ENCODE measurements around the gene GATB. TPM values are rescaled to one million over a fixed set of nuclear protein-coding genes. Genes with fewer than 3 reads are reported as not detected.

GATB gene
- polyA plus RNA-seq, 1 donor = 17.4 TPM

GRCh38 chr4:151640381-151640780, 120.4 kb downstream of the GATB start:
- no CpG with 5 or more reads among the region's 1 CpG for WGBS (ENCODE audit: insufficient coverage, low lambda C conversion rate)
- Histone ChIP-seq H3K4me1 (ENCODE audit: control insufficient read depth, insufficient read depth, low read length) (no peaks in the 10 kb centered on the region), H3K27me3 (ENCODE audit: control insufficient read depth, insufficient read depth, low read length) (no peaks in the 10 kb centered on the region), H3K27ac (ENCODE audit: low read length) (no peak overlapping the region), H3K9me3 (ENCODE audit: control insufficient read depth, low read depth, low read length) (no peaks in the 10 kb centered on the region), H3K36me3 (ENCODE audit: control insufficient read depth, insufficient read depth, low read length) (no peaks in the 10 kb centered on the region), H3K4me3 (ENCODE audit: low read length) (no peak overlapping the region)
- DNase-seq = no peak

- no peak overlapping the region for H3K4me3 ChIP-seq (ENCODE audit: low read length)
- no peak for DNase-seq
- H3K27me3 ChIP-seq (ENCODE audit: control insufficient read depth, insufficient read depth, low read length) = no peaks in the 10 kb centered on the region
- H3K4me1 ChIP-seq (ENCODE audit: control insufficient read depth, insufficient read depth, low read length) = no peaks in the 10 kb centered on the region
- no peaks in the 10 kb centered on the region for H3K9me3 ChIP-seq (ENCODE audit: control insufficient read depth, low read depth, low read length)
- H3K36me3 ChIP-seq (ENCODE audit: control insufficient read depth, insufficient read depth, low read length) = no peaks in the 10 kb centered on the region
- no CpG with 5 or more reads among the region's 1 CpG for WGBS (ENCODE audit: insufficient coverage, low lambda C conversion rate)
- H3K27ac ChIP-seq (ENCODE audit: low read length) = no peak overlapping the region
Observed at GRCh38 chr4:151638295-151638858, 122.4 kb downstream of the GATB start.

- Histone ChIP-seq H3K27me3 (ENCODE audit: control insufficient read depth, insufficient read depth, low read length) (no peaks in the 10 kb centered on the region), H3K9me3 (ENCODE audit: control insufficient read depth, low read depth, low read length) (no peaks in the 10 kb centered on the region), H3K4me1 (ENCODE audit: control insufficient read depth, insufficient read depth, low read length) (no peaks in the 10 kb centered on the region), H3K36me3 (ENCODE audit: control insufficient read depth, insufficient read depth, low read length) (no peaks in the 10 kb centered on the region), H3K4me3 (ENCODE audit: low read length) (no peak overlapping the region), H3K27ac (ENCODE audit: low read length) (no peak overlapping the region)
- DNase-seq = no peak
Observed at GRCh38 chr4:151631349-151631748, 129.5 kb downstream of the GATB start.

GRCh38 chr4:151629097-151629783, 131.6 kb downstream of the GATB start:
- Histone ChIP-seq H3K36me3 (ENCODE audit: control insufficient read depth, insufficient read depth, low read length) (no peaks in the 10 kb centered on the region), H3K9me3 (ENCODE audit: control insufficient read depth, low read depth, low read length) (no peaks in the 10 kb centered on the region), H3K27me3 (ENCODE audit: control insufficient read depth, insufficient read depth, low read length) (no peaks in the 10 kb centered on the region), H3K27ac (ENCODE audit: low read length) (no peak overlapping the region), H3K4me1 (ENCODE audit: control insufficient read depth, insufficient read depth, low read length) (no peaks in the 10 kb centered on the region), H3K4me3 (ENCODE audit: low read length) (no peak overlapping the region)
- DNase-seq = no peak
- 49% methylated on average over 3 of the region's 10 CpGs for WGBS (ENCODE audit: insufficient coverage, low lambda C conversion rate)

- no peaks in the 10 kb centered on the region for H3K27me3 ChIP-seq (ENCODE audit: control insufficient read depth, insufficient read depth, low read length)
- H3K9me3 ChIP-seq (ENCODE audit: control insufficient read depth, low read depth, low read length) = no peaks in the 10 kb centered on the region
- no peak overlapping the region for H3K4me3 ChIP-seq (ENCODE audit: low read length)
- H3K36me3 ChIP-seq (ENCODE audit: control insufficient read depth, insufficient read depth, low read length) = no peaks in the 10 kb centered on the region
- DNase-seq = no peak
- H3K27ac ChIP-seq (ENCODE audit: low read length) = no peak overlapping the region
- WGBS (ENCODE audit: insufficient coverage, low lambda C conversion rate) = 96% methylated on average over 2 of the region's 5 CpGs
- no peaks in the 10 kb centered on the region for H3K4me1 ChIP-seq (ENCODE audit: control insufficient read depth, insufficient read depth, low read length)
Observed at GRCh38 chr4:151628001-151628608, 132.7 kb downstream of the GATB start.

- Histone ChIP-seq H3K27ac (ENCODE audit: low read length) (no peak overlapping the region), H3K4me3 (ENCODE audit: low read length) (no peak overlapping the region), H3K27me3 (ENCODE audit: control insufficient read depth, insufficient read depth, low read length) (no peaks in the 10 kb centered on the region), H3K9me3 (ENCODE audit: control insufficient read depth, low read depth, low read length) (no peaks in the 10 kb centered on the region), H3K36me3 (ENCODE audit: control insufficient read depth, insufficient read depth, low read length) (no peaks in the 10 kb centered on the region), H3K4me1 (ENCODE audit: control insufficient read depth, insufficient read depth, low read length) (no peaks in the 10 kb centered on the region)
- WGBS (ENCODE audit: insufficient coverage, low lambda C conversion rate) = no CpG with 5 or more reads among the region's 1 CpG
- no peak for DNase-seq
Observed at GRCh38 chr4:151627491-151627890, 133.3 kb downstream of the GATB start.

- WGBS (ENCODE audit: insufficient coverage, low lambda C conversion rate) = 100% methylated on average over 1 of the region's 3 CpGs
- H3K27ac ChIP-seq (ENCODE audit: low read length) = no peak overlapping the region
- H3K4me1 ChIP-seq (ENCODE audit: control insufficient read depth, insufficient read depth, low read length) = no peaks in the 10 kb centered on the region
- no peak overlapping the region for H3K4me3 ChIP-seq (ENCODE audit: low read length)
- no peak for DNase-seq
- no peaks in the 10 kb centered on the region for H3K27me3 ChIP-seq (ENCODE audit: control insufficient read depth, insufficient read depth, low read length)
- no peaks in the 10 kb centered on the region for H3K36me3 ChIP-seq (ENCODE audit: control insufficient read depth, insufficient read depth, low read length)
- no peaks in the 10 kb centered on the region for H3K9me3 ChIP-seq (ENCODE audit: control insufficient read depth, low read depth, low read length)
Observed at GRCh38 chr4:151626751-151627150, 134.1 kb downstream of the GATB start.

- Histone ChIP-seq H3K9me3 (ENCODE audit: control insufficient read depth, low read depth, low read length) (no peaks in the 10 kb centered on the region), H3K36me3 (ENCODE audit: control insufficient read depth, insufficient read depth, low read length) (no peaks in the 10 kb centered on the region), H3K4me3 (ENCODE audit: low read length) (no peak overlapping the region), H3K4me1 (ENCODE audit: control insufficient read depth, insufficient read depth, low read length) (no peaks in the 10 kb centered on the region), H3K27me3 (ENCODE audit: control insufficient read depth, insufficient read depth, low read length) (no peaks in the 10 kb centered on the region), H3K27ac (ENCODE audit: low read length) (no peak overlapping the region)
- DNase-seq = no peak
- 100% methylated on average over 1 of the region's 3 CpGs for WGBS (ENCODE audit: insufficient coverage, low lambda C conversion rate)
Observed at GRCh38 chr4:151626228-151626627, 134.6 kb downstream of the GATB start.

- no peak for DNase-seq
- no peak overlapping the region for H3K4me3 ChIP-seq (ENCODE audit: low read length)
- no peaks in the 10 kb centered on the region for H3K9me3 ChIP-seq (ENCODE audit: control insufficient read depth, low read depth, low read length)
- no peaks in the 10 kb centered on the region for H3K4me1 ChIP-seq (ENCODE audit: control insufficient read depth, insufficient read depth, low read length)
- WGBS (ENCODE audit: insufficient coverage, low lambda C conversion rate) = 100% methylated on average over 3 of the region's 14 CpGs
- no peaks in the 10 kb centered on the region for H3K27me3 ChIP-seq (ENCODE audit: control insufficient read depth, insufficient read depth, low read length)
- H3K36me3 ChIP-seq (ENCODE audit: control insufficient read depth, insufficient read depth, low read length) = no peaks in the 10 kb centered on the region
- H3K27ac ChIP-seq (ENCODE audit: low read length) = no peak overlapping the region
Observed at GRCh38 chr4:151624626-151625565, 135.9 kb downstream of the GATB start.
